ENCODE data around the gene NXPH4.

Gene NXPH4

GRCh38 chr12:57221169-57221917 is 4.7 kb downstream of the NXPH4 start:
- no peak for DNase-seq

GRCh38 chr12:57222286-57223190 is 5.9 kb downstream of the NXPH4 start:
- DNase-seq: no peak

GRCh38 chr12:57223191-57224165 is 6.9 kb downstream of the NXPH4 start:
- no peak for DNase-seq

GRCh38 chr12:57224278-57224972 is 7.8 kb downstream of the NXPH4 start:
- no peak for DNase-seq

- DNase-seq: peak; percentile 41
These were observed 8.5 kb downstream of the NXPH4 start for GRCh38 chr12:57224973-57225679.

- DNase-seq: no peak
These were observed 9.2 kb downstream of the NXPH4 start for GRCh38 chr12:57225680-57226210.

- DNase-seq: peak; percentile 59
These were observed 10.2 kb downstream of the NXPH4 start for GRCh38 chr12:57226588-57227314.

- peak; percentile 60 for DNase-seq
These were observed 10.9 kb downstream of the NXPH4 start for GRCh38 chr12:57227315-57228115.

- DNase-seq: no peak
These were observed 12.5 kb downstream of the NXPH4 start for GRCh38 chr12:57229046-57229633.

GRCh38 chr12:57229634-57230380 is 13.2 kb downstream of the NXPH4 start, which contains the start of gene SHMT2:
Gene SHMT2, plus strand, starts transcription at chr12:57229711. Its CDS starts 68 bp downstream, at chr12:57229779.
- DNase-seq: peak; percentile 97

GRCh38 chr12:57230381-57231155 is 14.0 kb downstream of the NXPH4 start:
- no peak for DNase-seq

GRCh38 chr12:57231276-57232021 is 14.9 kb downstream of the NXPH4 start:
- no peak for DNase-seq

GRCh38 chr12:57232156-57232756 is 15.7 kb downstream of the NXPH4 start:
- DNase-seq: no peak

- DNase-seq: no peak
These were observed 17.0 kb downstream of the NXPH4 start for GRCh38 chr12:57233357-57234232.

- DNase-seq: no peak
These were observed 17.6 kb downstream of the NXPH4 start for GRCh38 chr12:57234233-57234570.

Data from NCI-H146 (cell line).